Prostate gland (tissue), 2 donors: ENCODE measurements around the gene SUPT3H. TPM values are rescaled to one million over a fixed set of nuclear protein-coding genes. Genes with fewer than 3 reads are reported as not detected.

ENCODE experiments used
- DNase-seq: peaks from one replicate; pipeline ENCODE4 v3.0.0-alpha.2; 2019; ENCODE audit warnings: low spot score
- H3K27ac ChIP-seq, 2 donors: fragments of 200-600 bp; sonication (generic); 2 replicates each; pipeline ENCODE4 v1.5.1; 2017 to 2019
- H3K27me3 ChIP-seq: fragments of 200-600 bp; sonication (generic); replicated peaks from 2 replicates; pipeline ENCODE4 v1.5.1; 2019; ENCODE audit not compliant: insufficient read depth
- H3K36me3 ChIP-seq, 2 donors: fragments of 200-600 bp; sonication (generic); 1 replicate in 1 of 2; 2 replicates in 1 of 2; pipeline versions ENCODE4 v1.5.1 to v1.8.1; 2017 to 2019
- H3K4me1 ChIP-seq: fragments of 200-600 bp; sonication (generic); replicated peaks from 2 replicates; pipeline ENCODE4 v1.5.1; 2019
- H3K4me3 ChIP-seq, 2 donors: fragments of 200-600 bp; sonication (generic); 2 replicates each; pipeline ENCODE4 v1.5.1; 2017 to 2019
- H3K9me3 ChIP-seq: fragments of 200-600 bp; sonication (generic); 2 replicates; pipeline ENCODE4 v1.5.1; 2017
- POLR2A ChIP-seq: fragments of 450-650 bp; IDR thresholded peaks from one replicate; pipeline ENCODE4 v1.6.1; 2016; ENCODE audit warnings: antibody characterized with exemption, mild to moderate bottlenecking
- POLR2AphosphoS5 ChIP-seq: sonication (generic); formaldehyde crosslinking; IDR thresholded peaks from one replicate; pipeline ENCODE4 v1.6.1; 2017; ENCODE audit warnings: antibody characterized with exemption
- WGBS: methylation state at CpG from one replicate; pipeline ENCODE4 v1.1.5; 2018; 5-methylcytosine and 5-hydroxymethylcytosine counted together
- intact Hi-C: fragments of 100-400 bp; cut with DNase I; formaldehyde crosslinking; loops from one replicate; pipeline ENCODE4 v1.14.2; 2022
- total RNA-seq, 2 donors: library from RNA; depleted of rRNA; stranded (reverse); fragments of >200 nt; gene quantifications; one replicate each; pipeline ENCODE4 v1.1.0, GENCODE V29; 2016
- TF ChIP-seq, protein P1 (sequence below), 4 experiments: fragments of 200-600 bp in 2 of 4; fragments of 450-650 bp in 2 of 4; sonication (generic) in 2 of 4; IDR thresholded peaks; 1 replicate in 3 of 4; 2 replicates in 1 of 4; pipeline ENCODE4 v1.5.1; 2016 to 2019; ENCODE audit warnings: antibody characterized with exemption in 4 of 4, mild to moderate bottlenecking in 2 of 4, moderate library complexity in 2 of 4

The SUPT3H gene
- total RNA-seq, 2 donors from 2014 or later = 4.6 to 13.1 TPM

DNA sequence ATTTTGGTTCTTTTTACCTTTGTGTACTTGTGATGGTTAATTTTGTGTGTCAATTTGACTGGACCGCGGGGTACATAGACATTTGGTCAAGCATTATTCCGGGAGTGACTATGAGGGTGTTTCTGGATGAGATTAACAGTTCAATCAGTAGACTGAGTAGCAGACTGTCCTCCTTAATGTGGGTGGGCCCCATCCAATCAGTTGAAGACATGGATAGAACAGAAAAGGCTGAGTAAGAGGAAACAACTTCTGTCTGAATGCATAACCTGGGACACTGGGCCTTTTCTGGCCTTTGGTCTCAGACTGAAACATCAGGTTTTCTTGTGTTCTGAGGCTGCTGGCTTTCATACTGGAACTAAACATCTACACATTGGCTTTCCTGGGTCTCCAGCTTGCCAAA, 353.1 kb downstream of the SUPT3H start:
- H3K36me3 ChIP-seq = no peaks in the 10 kb centered on the region
- H3K27ac ChIP-seq = no peak overlapping the region
- DNase-seq = no peak
- no peak overlapping the region for H3K4me3 ChIP-seq
- H3K4me1 ChIP-seq = no peaks in the 10 kb centered on the region
- TF ChIP-seq POLR2AphosphoS5 (no peak), POLR2A (no peak)
- TF ChIP-seq, protein P1, sequence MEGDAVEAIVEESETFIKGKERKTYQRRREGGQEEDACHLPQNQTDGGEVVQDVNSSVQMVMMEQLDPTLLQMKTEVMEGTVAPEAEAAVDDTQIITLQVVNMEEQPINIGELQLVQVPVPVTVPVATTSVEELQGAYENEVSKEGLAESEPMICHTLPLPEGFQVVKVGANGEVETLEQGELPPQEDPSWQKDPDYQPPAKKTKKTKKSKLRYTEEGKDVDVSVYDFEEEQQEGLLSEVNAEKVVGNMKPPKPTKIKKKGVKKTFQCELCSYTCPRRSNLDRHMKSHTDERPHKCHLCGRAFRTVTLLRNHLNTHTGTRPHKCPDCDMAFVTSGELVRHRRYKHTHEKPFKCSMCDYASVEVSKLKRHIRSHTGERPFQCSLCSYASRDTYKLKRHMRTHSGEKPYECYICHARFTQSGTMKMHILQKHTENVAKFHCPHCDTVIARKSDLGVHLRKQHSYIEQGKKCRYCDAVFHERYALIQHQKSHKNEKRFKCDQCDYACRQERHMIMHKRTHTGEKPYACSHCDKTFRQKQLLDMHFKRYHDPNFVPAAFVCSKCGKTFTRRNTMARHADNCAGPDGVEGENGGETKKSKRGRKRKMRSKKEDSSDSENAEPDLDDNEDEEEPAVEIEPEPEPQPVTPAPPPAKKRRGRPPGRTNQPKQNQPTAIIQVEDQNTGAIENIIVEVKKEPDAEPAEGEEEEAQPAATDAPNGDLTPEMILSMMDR (IDR thresholded peaks at IDR 0.05) = no peak
- no peaks in the 10 kb centered on the region for H3K27me3 ChIP-seq
- no peaks in the 10 kb centered on the region for H3K9me3 ChIP-seq
- intact Hi-C loops = no loop called here
- 98% methylated on average over 3 of the region's 3 CpGs for WGBS

DNA sequence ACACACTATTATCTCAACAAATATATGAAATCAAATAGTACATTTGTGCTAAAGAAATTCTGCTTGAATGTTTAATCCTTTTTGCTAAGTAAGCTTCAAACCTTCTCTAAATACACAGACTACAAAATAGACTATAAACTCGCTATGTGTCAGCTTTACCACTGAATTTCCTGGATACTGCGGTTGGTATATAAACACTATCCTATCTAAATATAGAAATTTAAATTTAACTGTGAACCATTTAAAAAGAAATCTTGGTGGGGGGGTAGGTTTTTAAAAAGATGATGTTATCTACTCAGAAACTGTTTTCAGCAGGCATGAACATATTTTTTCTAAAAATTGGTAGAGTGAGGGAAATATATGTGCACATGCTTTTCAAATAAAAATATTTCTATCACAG, 356.1 kb downstream of the SUPT3H start:
- Histone ChIP-seq H3K36me3 (no peaks in the 10 kb centered on the region), H3K27ac (no peak overlapping the region), H3K9me3 (no peaks in the 10 kb centered on the region), H3K4me1 (no peaks in the 10 kb centered on the region), H3K27me3 (no peaks in the 10 kb centered on the region), H3K4me3 (no peak overlapping the region)
- DNase-seq = no peak
- intact Hi-C loops = no loop called here
- WGBS = 19% methylated on average over 2 of the region's 2 CpGs
- TF ChIP-seq POLR2A = no peak
- TF ChIP-seq POLR2AphosphoS5 = no peak
- TF ChIP-seq, protein P1 (IDR thresholded peaks at IDR 0.05) = no peak

DNA sequence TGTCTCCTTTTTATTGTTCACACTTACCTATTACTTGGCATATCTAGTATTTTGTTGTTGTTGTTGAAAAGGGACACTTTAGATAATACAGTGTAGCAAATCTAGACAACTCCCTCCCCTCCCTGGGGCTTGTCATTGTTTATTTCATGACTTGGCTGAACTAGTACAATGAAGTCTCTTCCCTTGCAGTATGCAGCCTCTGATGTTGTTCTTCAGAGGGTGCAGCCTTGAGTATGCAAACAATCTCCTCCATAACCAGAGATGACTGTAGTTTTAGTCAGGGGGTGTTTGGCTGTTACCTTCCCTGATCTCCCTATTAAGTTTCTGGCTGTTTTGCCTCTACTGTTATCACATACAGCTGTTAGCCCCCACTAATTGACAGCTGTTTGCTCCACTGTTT, 365.0 kb downstream of the SUPT3H start:
- Histone ChIP-seq H3K36me3 (no peaks in the 10 kb centered on the region), H3K27me3 (no peaks in the 10 kb centered on the region), H3K9me3 (no peaks in the 10 kb centered on the region), H3K4me3 (no peak overlapping the region), H3K27ac (no peak overlapping the region), H3K4me1 (no peaks in the 10 kb centered on the region)
- no peak for TF ChIP-seq POLR2AphosphoS5
- TF ChIP-seq, protein P1 (IDR thresholded peaks at IDR 0.05) = no peak
- TF ChIP-seq POLR2A = no peak
- intact Hi-C loops = no loop called here
- DNase-seq = no peak

DNA sequence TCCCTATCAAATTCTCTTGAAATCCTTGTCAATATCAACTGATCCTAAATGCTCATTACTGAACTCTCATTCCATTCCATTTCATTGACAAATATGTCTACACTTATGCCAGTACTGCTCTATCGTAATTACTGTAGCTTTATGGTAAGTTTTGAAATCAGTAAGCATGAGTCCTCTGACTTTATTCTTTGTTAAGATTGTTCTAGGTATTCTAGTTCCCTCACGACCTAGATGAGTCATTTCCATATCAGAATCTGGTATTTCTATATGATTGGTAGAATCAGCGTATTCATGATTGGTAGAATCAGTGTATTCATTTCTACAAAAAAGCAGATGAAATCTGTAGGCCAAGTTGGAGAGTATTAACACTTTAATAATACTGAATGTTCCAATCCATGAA, 368.2 kb downstream of the SUPT3H start:
- TF ChIP-seq POLR2A (no peak), POLR2AphosphoS5 (no peak)
- TF ChIP-seq, protein P1 (IDR thresholded peaks at IDR 0.05) = no peak
- Histone ChIP-seq H3K4me1 (no peaks in the 10 kb centered on the region), H3K27me3 (no peaks in the 10 kb centered on the region), H3K9me3 (no peaks in the 10 kb centered on the region), H3K4me3 (no peak overlapping the region), H3K27ac (no peak overlapping the region), H3K36me3 (no peaks in the 10 kb centered on the region)
- 94% methylated on average over 3 of the region's 3 CpGs for WGBS
- DNase-seq = no peak
- intact Hi-C loops = no loop called here

DNA sequence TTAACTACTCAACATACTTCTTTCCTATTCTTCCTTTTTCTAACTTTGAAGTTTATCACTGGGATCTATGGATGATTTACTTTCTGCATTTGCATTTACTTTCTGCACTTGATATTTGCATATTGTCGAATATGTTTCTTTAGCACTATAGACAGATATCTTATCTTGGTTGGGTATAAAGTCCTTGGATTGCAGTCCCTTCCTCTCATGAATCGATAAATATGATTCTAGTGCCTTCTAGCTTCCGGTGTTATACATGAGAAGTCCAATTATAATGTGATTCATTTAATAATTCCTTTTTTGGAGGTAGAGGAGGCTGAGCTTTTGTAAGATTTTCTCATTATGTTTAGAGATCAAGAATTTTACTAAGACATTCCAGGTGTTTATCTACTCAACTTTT, 370.8 kb downstream of the SUPT3H start:
- Histone ChIP-seq H3K9me3 (no peaks in the 10 kb centered on the region), H3K36me3 (no peaks in the 10 kb centered on the region), H3K4me1 (no peaks in the 10 kb centered on the region), H3K27me3 (no peaks in the 10 kb centered on the region), H3K27ac (no peak overlapping the region), H3K4me3 (no peak overlapping the region)
- no peak for DNase-seq
- WGBS = 91% methylated on average over 3 of the region's 3 CpGs
- intact Hi-C loops = no loop called here
- TF ChIP-seq, protein P1 (IDR thresholded peaks at IDR 0.05) = no peak
- TF ChIP-seq POLR2AphosphoS5 = no peak
- no peak for TF ChIP-seq POLR2A
